IPS-20b (cell line): ENCODE measurements around the gene PAX8.

Source experiments
- H3K27ac ChIP-seq: one replicate; pipeline ENCODE4 v1.5.1; 2013; ENCODE audit warnings: low read length
- H3K27me3 ChIP-seq: 2 replicates; pipeline ENCODE4 v1.6.1; 2013; ENCODE audit warnings: mild to moderate bottlenecking, low read length, inconsistent platforms; ENCODE audit not compliant: insufficient read depth
- H3K36me3 ChIP-seq: 2 replicates; pipeline ENCODE4 v1.6.1; 2013; ENCODE audit warnings: low read depth, mild to moderate bottlenecking, inconsistent platforms, low read length, moderate library complexity; ENCODE audit not compliant: insufficient read depth
- H3K4me1 ChIP-seq: 2 replicates; pipeline ENCODE4 v1.6.1; 2013; ENCODE audit warnings: mild to moderate bottlenecking, control low read depth, inconsistent platforms, low read length, moderate library complexity; ENCODE audit not compliant: insufficient read depth
- H3K4me3 ChIP-seq: 2 replicates; pipeline ENCODE4 v1.5.1; 2013; ENCODE audit warnings: mild to moderate bottlenecking, low read length, inconsistent platforms
- H3K9ac ChIP-seq: 2 replicates; pipeline ENCODE4 v1.6.1; 2013; ENCODE audit warnings: low read depth, mild to moderate bottlenecking, inconsistent platforms, low read length, moderate library complexity
- H3K9me3 ChIP-seq: 2 replicates; pipeline ENCODE4 v1.6.1; 2013; ENCODE audit warnings: mild to moderate bottlenecking, low read depth, low read length, inconsistent platforms; ENCODE audit not compliant: insufficient read depth

PAX8 gene

GRCh38 chr2:113214141-113214540 is 64.6 kb downstream of the PAX8 start:
- no peaks in the 10 kb centered on the region for H3K9me3 ChIP-seq
- no peaks in the 10 kb centered on the region for H3K36me3 ChIP-seq
- H3K27ac ChIP-seq = no peak overlapping the region
- no peak overlapping the region for H3K9ac ChIP-seq
- H3K4me1 ChIP-seq = no peaks in the 10 kb centered on the region; the same call in 1 of the 2 replicates
- no peak overlapping the region for H3K4me3 ChIP-seq
- H3K27me3 ChIP-seq = no peaks in the 10 kb centered on the region

DNA sequence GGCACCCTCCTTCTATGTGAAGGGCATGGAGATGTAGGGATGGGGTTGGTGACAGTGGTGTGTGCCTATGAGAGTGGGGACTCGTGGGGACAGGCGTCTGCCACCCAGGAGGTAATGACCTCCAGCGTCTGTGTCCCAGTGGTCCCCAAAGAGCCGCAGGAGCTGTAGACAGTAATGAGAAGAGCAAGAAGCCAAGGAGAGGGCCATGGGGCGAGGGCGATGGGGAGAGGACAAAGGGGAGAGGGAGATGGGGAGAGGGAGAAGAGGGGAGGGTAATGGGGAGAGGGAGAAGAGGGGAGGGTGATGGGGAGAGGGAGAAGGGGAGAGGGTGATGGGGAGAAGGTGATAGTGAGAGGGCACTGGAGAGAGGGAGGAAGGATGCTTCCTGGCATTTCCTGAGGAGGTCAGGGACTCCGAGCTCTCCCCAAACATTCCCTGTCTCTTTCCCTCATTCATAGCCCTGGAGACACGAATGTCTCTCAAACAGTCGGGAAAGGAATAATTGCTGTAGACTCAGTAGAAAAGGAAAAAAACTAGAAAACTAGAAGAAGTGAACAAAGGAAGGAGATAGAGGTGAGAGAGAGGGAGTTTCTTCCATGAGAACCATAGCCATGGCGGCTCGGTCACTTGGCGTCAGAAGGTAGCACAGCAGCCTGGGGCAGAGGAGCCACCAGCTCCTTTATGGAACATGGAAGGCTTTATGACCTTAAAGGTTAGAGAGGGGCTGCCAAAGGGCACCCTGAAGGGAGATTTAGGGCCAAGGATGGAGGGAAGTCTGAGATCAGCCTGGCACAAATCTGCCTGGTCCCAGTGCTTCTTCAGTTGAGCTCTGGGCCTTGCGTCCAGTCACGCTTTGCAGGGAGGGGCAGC is 65.4 kb downstream of the PAX8 start:
- Histone ChIP-seq H3K4me1 (no peaks in the 10 kb centered on the region; the same call in 1 of the 2 replicates), H3K36me3 (no peaks in the 10 kb centered on the region), H3K9me3 (no peaks in the 10 kb centered on the region), H3K27ac (no peak overlapping the region), H3K4me3 (no peak overlapping the region), H3K27me3 (no peaks in the 10 kb centered on the region), H3K9ac (no peak overlapping the region)

- Histone ChIP-seq H3K4me3 (no peak overlapping the region), H3K4me1 (no peaks in the 10 kb centered on the region; the same call in 1 of the 2 replicates), H3K9me3 (no peaks in the 10 kb centered on the region), H3K36me3 (no peaks in the 10 kb centered on the region), H3K27ac (no peak overlapping the region), H3K27me3 (no peaks in the 10 kb centered on the region), H3K9ac (no peak overlapping the region)
These were observed 66.3 kb downstream of the PAX8 start for GRCh38 chr2:113212245-113213060.

DNA sequence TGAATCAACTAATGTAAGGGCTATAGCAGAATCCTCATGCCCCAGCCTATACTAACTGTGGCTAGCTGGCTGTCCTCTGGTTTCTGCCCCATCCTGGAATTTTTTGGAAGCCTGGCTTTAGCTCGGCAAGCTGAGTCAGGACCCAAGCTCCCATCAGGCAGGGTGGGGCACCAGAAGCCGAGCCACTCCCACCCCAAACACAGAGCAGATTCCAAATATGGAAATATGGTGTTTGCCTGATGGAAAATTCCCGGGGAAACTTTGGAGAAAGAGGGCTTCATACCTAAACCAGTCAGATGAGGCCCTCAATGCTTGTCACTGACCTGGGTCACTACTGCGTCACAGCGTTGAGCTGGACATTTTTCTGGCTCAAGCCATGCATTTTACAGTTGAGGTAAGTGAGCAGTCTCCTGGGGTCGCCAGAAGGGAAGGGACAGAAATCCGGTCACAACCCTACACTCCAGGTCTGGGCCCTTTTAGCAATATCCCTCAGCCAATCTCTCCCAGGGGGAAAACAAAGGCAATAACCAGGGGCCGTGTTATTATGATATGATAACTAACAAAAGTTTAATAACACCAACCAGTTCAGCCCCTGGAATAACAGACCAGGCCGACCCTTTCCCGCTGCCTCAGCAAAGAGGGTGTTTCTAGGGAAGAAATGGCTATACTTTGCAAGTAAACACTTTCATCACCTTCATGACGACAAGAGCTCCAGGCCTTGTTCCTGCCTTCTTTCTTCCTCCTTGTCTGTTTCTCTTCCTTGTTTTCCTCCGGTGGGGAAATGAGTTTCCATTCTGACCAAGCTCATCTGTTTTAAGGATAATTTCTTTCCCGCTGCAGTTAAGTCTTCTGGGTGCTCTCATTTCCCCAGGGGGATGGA is 67.3 kb downstream of the PAX8 start:
- no peaks in the 10 kb centered on the region for H3K36me3 ChIP-seq
- H3K4me1 ChIP-seq = no peaks in the 10 kb centered on the region; the same call in 1 of the 2 replicates
- no peak overlapping the region for H3K9ac ChIP-seq
- H3K27me3 ChIP-seq = no peaks in the 10 kb centered on the region
- H3K27ac ChIP-seq = no peak overlapping the region
- no peaks in the 10 kb centered on the region for H3K9me3 ChIP-seq
- H3K4me3 ChIP-seq = no peak overlapping the region

DNA sequence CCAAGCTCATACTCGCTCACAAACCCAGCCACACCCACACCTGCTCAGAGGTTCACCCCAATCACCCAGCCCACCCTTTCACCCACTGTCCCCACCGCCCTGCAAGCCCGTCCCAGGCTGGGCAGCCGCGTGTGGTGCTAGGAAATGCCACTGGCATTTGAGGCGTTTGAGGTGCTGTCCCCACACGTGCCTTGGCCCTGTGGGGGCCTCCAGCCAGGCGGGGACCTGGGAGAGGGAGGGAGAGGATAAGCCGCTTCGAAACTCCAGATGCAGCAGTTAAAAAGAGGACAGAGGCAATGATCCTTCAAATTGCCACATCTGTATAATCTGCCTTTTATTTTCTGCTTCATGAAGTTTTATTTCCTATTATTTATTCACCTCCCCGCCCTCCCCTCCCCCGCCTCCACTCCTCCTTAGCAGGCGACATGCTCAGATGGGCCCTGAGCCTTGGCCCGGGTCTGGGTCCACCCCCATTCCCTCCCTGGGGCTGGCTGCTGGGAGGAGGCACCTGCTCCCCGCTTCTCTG is 69.0 kb downstream of the PAX8 start:
- Histone ChIP-seq H3K4me1 (no peaks in the 10 kb centered on the region; the same call in 1 of the 2 replicates), H3K9me3 (no peaks in the 10 kb centered on the region), H3K36me3 (no peaks in the 10 kb centered on the region), H3K4me3 (no peak overlapping the region), H3K27ac (no peak overlapping the region), H3K9ac (no peak overlapping the region), H3K27me3 (no peaks in the 10 kb centered on the region)

GRCh38 chr2:113209011-113209645 is 69.6 kb downstream of the PAX8 start:
- Histone ChIP-seq H3K27me3 (no peaks in the 10 kb centered on the region), H3K9me3 (no peaks in the 10 kb centered on the region), H3K9ac (no peak overlapping the region), H3K36me3 (no peaks in the 10 kb centered on the region), H3K27ac (no peak overlapping the region), H3K4me3 (no peak overlapping the region), H3K4me1 (peaks cover 2% of the 10 kb centered on the region; the same call in 1 of the 2 replicates)

GRCh38 chr2:113208396-113208795 is 70.3 kb downstream of the PAX8 start:
- peaks cover 3% of the 10 kb centered on the region; the same call in 1 of the 2 replicates for H3K4me1 ChIP-seq
- H3K27me3 ChIP-seq = no peaks in the 10 kb centered on the region
- no peaks in the 10 kb centered on the region for H3K36me3 ChIP-seq
- no peak overlapping the region for H3K4me3 ChIP-seq
- H3K27ac ChIP-seq = no peak overlapping the region
- no peaks in the 10 kb centered on the region for H3K9me3 ChIP-seq
- H3K9ac ChIP-seq = no peak overlapping the region

DNA sequence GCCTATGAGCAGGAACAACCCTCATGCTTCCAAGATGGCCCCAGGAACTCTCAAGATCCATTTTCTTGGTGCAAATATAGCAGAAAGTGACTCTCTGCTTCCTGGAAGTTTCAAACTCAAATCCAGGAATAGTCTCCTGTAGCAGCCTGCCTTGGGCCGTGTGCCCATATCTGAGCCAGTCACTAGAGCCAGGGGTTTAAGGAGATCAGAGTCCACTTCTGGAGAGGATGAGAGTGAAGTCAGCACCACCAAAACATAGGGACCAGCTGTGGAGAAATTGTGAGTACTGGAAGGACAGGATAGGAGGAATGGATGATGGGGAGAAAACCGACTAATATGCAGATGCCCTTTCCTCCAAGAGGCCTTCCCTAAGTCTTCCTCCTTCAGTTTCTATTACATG is 71.7 kb downstream of the PAX8 start:
- Histone ChIP-seq H3K27ac (no peak overlapping the region), H3K9ac (no peak overlapping the region), H3K36me3 (no peaks in the 10 kb centered on the region), H3K4me1 (peaks cover 3% of the 10 kb centered on the region; the same call in 1 of the 2 replicates), H3K27me3 (no peaks in the 10 kb centered on the region), H3K9me3 (no peaks in the 10 kb centered on the region), H3K4me3 (no peak overlapping the region)

- H3K4me3 ChIP-seq = no peak overlapping the region
- no peaks in the 10 kb centered on the region for H3K9me3 ChIP-seq
- no peak overlapping the region for H3K27ac ChIP-seq
- no peaks in the 10 kb centered on the region for H3K27me3 ChIP-seq
- H3K4me1 ChIP-seq = peaks cover 3% of the 10 kb centered on the region; the same call in 1 of the 2 replicates
- H3K36me3 ChIP-seq = no peaks in the 10 kb centered on the region
- H3K9ac ChIP-seq = no peak overlapping the region
These were observed 72.5 kb downstream of the PAX8 start for GRCh38 chr2:113206251-113206650.

DNA sequence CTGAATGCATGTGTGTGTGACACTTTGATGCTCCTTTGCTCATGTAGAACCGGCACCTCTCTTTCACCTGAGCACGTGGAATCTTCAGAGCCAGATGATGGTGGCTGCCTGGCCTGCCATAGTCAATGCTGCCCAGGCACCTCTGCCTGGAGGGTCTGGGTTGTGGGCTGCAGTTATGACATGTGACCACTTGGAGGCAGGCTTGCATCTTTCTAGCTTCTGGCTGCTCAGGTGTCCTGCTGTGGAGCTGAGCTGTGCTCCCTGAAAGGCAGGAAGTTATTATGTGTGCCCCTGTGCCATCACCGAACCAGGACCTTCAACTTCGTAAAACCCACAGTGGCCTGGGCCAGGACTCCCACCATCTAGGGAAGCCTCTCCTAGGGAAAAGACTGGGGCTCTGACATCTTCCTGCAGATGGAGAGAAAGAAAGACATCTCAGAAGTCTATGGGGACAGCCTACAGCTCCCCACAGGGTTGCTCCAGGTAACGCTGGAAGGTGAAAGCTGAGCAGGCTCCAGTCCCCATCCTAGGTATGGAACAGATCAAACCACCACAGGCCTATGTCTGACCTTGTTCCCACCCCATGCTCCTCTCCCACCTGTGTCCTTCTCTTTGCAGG is 74.7 kb downstream of the PAX8 start:
- Histone ChIP-seq H3K4me1 (peaks cover 3% of the 10 kb centered on the region; the same call in 1 of the 2 replicates), H3K36me3 (no peaks in the 10 kb centered on the region), H3K4me3 (no peak overlapping the region), H3K9ac (no peak overlapping the region), H3K27me3 (no peaks in the 10 kb centered on the region), H3K9me3 (no peaks in the 10 kb centered on the region), H3K27ac (no peak overlapping the region)
